ENCODE results near the gene SOCS3.
A peak's percentile ranks its signal among the peaks of the same experiment; 100 is the strongest.

Gene SOCS3

GRCh38 chr17:78379131-78379491 lies 19.2 kb upstream of the SOCS3 start:
- Histone ChIP-seq H3K9me3 (ENCODE audit: low read length) (no peaks in the 10 kb centered on the region), H3K4me2 (ENCODE audit: low read length) (peak overlapping the region; percentile 99), H3K9ac (ENCODE audit: low read length) (peak overlapping the region; percentile 94), H3F3A (ENCODE audit: insufficient read depth, low read length) (no peaks in the 10 kb centered on the region), H4K20me1 (ENCODE audit: insufficient read depth, low read length) (no peaks in the 10 kb centered on the region), H3K4me3 (ENCODE audit: low read depth, low read length, poor library complexity, severe bottlenecking) (peak overlapping the region; percentile 99), H2AFZ (ENCODE audit: low read length) (no peak overlapping the region), H3K36me3 (ENCODE audit: insufficient read depth, low read length) (0 out of 2 replicates have a peak, but pooled peaks cover 13% of the 10 kb centered on the region), H3K9me2 (ENCODE audit: low read depth, low read length) (no peaks in the 10 kb centered on the region), H3K27ac (ENCODE audit: low read depth, low read length, poor library complexity, severe bottlenecking) (no peak overlapping the region), H3K4me1 (ENCODE audit: insufficient read depth, low read length, severe bottlenecking) (peaks cover 51% of the 10 kb centered on the region), H3K27me3 (ENCODE audit: insufficient read depth, low read length) (no peaks in the 10 kb centered on the region), H3K79me2 (ENCODE audit: insufficient read depth, low read length) (peaks cover 30% of the 10 kb centered on the region)
- no peak for TF ChIP-seq EZH2 (IDR thresholded peaks at IDR 0.05; ENCODE audit: borderline replicate concordance, low read length)
- TF ChIP-seq CTCF (IDR thresholded peaks at IDR 0.05; ENCODE audit: low read length) = no peak

- Histone ChIP-seq H3K4me3 (ENCODE audit: low read depth, low read length, poor library complexity, severe bottlenecking) (peak within 1 kb of the TSS; percentile 99), H3K4me2 (ENCODE audit: low read length) (peak within 1 kb of the TSS; percentile 99), H4K20me1 (ENCODE audit: insufficient read depth, low read length) (no peaks in the 10 kb centered on the region), H3F3A (ENCODE audit: insufficient read depth, low read length) (no peaks in the 10 kb centered on the region), H3K79me2 (ENCODE audit: insufficient read depth, low read length) (peaks cover 24% of the 10 kb centered on the region), H3K36me3 (ENCODE audit: insufficient read depth, low read length) (0 out of 2 replicates have a peak, but pooled peaks cover 13% of the 10 kb centered on the region), H3K27me3 (ENCODE audit: insufficient read depth, low read length) (no peaks in the 10 kb centered on the region), H3K27ac (ENCODE audit: low read depth, low read length, poor library complexity, severe bottlenecking) (no peak within 1 kb of the TSS), H3K9ac (ENCODE audit: low read length) (peak within 1 kb of the TSS; percentile 94), H2AFZ (ENCODE audit: low read length) (peak within 1 kb of the TSS; percentile 90), H3K4me1 (ENCODE audit: insufficient read depth, low read length, severe bottlenecking) (peaks cover 45% of the 10 kb centered on the region), H3K9me2 (ENCODE audit: low read depth, low read length) (no peaks in the 10 kb centered on the region), H3K9me3 (ENCODE audit: low read length) (no peaks in the 10 kb centered on the region)
- TF ChIP-seq CTCF (IDR thresholded peaks at IDR 0.05; ENCODE audit: low read length) (no peak), EZH2 (IDR thresholded peaks at IDR 0.05; ENCODE audit: borderline replicate concordance, low read length) (no peak)
Observed at GRCh38 chr17:78378225-78379130, 18.6 kb upstream of the SOCS3 start, which contains the start of gene PGS1. Gene PGS1, plus strand, starts transcription at chr17:78378649. Its CDS starts 17 bp downstream, at chr17:78378666.

DNA sequence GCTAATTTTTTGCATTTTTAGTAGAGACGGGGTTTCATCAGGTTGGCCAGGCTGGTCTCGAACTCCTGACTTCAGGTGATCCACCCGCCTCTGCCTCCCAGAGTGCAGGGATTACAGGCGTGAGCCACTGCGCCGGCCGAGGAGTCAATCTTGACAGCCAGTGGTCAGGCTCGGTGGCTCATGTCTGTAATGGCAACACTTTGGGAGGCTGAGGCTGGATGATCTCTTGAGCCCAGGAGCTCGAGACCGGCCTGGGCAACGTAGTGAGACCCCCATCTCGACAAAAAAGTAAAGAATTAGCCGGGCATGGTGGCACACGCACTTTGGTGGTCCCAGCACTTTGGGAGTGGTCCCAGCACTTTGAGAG lies 18.0 kb upstream of the SOCS3 start:
- Histone ChIP-seq H3K79me2 (ENCODE audit: insufficient read depth, low read length) (peaks cover 24% of the 10 kb centered on the region), H3K4me3 (ENCODE audit: low read depth, low read length, poor library complexity, severe bottlenecking) (peak overlapping the region; percentile 99), H3K9me2 (ENCODE audit: low read depth, low read length) (no peaks in the 10 kb centered on the region), H3K9ac (ENCODE audit: low read length) (peak overlapping the region; percentile 94), H3K4me2 (ENCODE audit: low read length) (peak overlapping the region; percentile 99), H4K20me1 (ENCODE audit: insufficient read depth, low read length) (no peaks in the 10 kb centered on the region), H3K9me3 (ENCODE audit: low read length) (no peaks in the 10 kb centered on the region), H3F3A (ENCODE audit: insufficient read depth, low read length) (no peaks in the 10 kb centered on the region), H3K4me1 (ENCODE audit: insufficient read depth, low read length, severe bottlenecking) (peaks cover 43% of the 10 kb centered on the region), H3K27ac (ENCODE audit: low read depth, low read length, poor library complexity, severe bottlenecking) (no peak overlapping the region), H3K27me3 (ENCODE audit: insufficient read depth, low read length) (peaks cover 3% of the 10 kb centered on the region; the same call in 1 of the 2 replicates), H2AFZ (ENCODE audit: low read length) (peak overlapping the region; percentile 90; the same call in 1 of the 2 replicates), H3K36me3 (ENCODE audit: insufficient read depth, low read length) (0 out of 2 replicates have a peak, but pooled peaks cover 13% of the 10 kb centered on the region)
- TF ChIP-seq EZH2 (IDR thresholded peaks at IDR 0.05; ENCODE audit: borderline replicate concordance, low read length) (no peak), CTCF (IDR thresholded peaks at IDR 0.05; ENCODE audit: low read length) (no peak)
